H1 (cell line): Measurements from ENCODE around the gene DSCAM. TPM values are rescaled to one million over a fixed set of nuclear protein-coding genes. Genes with fewer than 3 reads are reported as not detected.

Experiments used
- CTCF ChIA-PET: fragments of 300-600 bp; sonication (Branson Sonifier 250); formaldehyde crosslinking; loops from one replicate; lab custom pipeline; 2021; ENCODE audit not compliant: partially characterized antibody; lab: Charles Lee
- POLR2A ChIA-PET: fragments of 300-600 bp; sonication (Branson Sonifier 250); formaldehyde crosslinking; loops from one replicate; lab custom pipeline; 2021; ENCODE audit warnings: inconsistent platforms; ENCODE audit not compliant: partially characterized antibody; lab: Charles Lee
- DNase-seq, 2 experiments: peaks; one replicate each; pipeline versions ENCODE4 v3.0.0 to v3.0.0-alpha.2; 2010 to 2022; ENCODE audit warnings: low spot score in 2 of 2, low read depth in 1 of 2, mixed read lengths in 1 of 2
- FAIRE-seq: peaks from 2 replicates; lab custom pipeline; 2011; peaks lifted over from hg19 to GRCh38; lab: Jason Lieb, UNC
- H2AFZ ChIP-seq: 2 replicates; pipeline ENCODE4 v1.8.1; 2012; ENCODE audit warnings: low read length, inconsistent platforms
- H2AK5ac ChIP-seq: 2 replicates; pipeline ENCODE4 v1.6.1; 2013; ENCODE audit warnings: low read depth, low read length
- H2BK120ac ChIP-seq: replicated peaks from 2 replicates; pipeline ENCODE3; 2013; ENCODE audit warnings: low read depth, low read length, inconsistent platforms
- H2BK12ac ChIP-seq: 2 replicates; pipeline ENCODE4 v1.6.1; 2013; ENCODE audit warnings: low read depth, low read length
- H2BK15ac ChIP-seq: 2 replicates; pipeline ENCODE4 v1.6.1; 2013; ENCODE audit warnings: low read length
- H2BK20ac ChIP-seq: 2 replicates; pipeline ENCODE4 v1.6.1; 2013; ENCODE audit warnings: low read length
- H2BK5ac ChIP-seq: 2 replicates; pipeline ENCODE4 v1.6.1; 2013; ENCODE audit warnings: low read depth, low read length
- H3K14ac ChIP-seq: 2 replicates; pipeline ENCODE4 v1.6.1; 2013; ENCODE audit warnings: inconsistent platforms; ENCODE audit not compliant: insufficient read length
- H3K18ac ChIP-seq: 2 replicates; pipeline ENCODE4 v1.6.1; 2013; ENCODE audit warnings: low read length; ENCODE audit errors: extremely low read depth
- H3K23ac ChIP-seq: 2 replicates; pipeline ENCODE4 v1.6.1; 2013; ENCODE audit warnings: inconsistent platforms; ENCODE audit not compliant: insufficient read length
- H3K23me2 ChIP-seq: 2 replicates; pipeline ENCODE4 v1.6.1; 2013; ENCODE audit warnings: low read depth, low read length
- H3K27ac ChIP-seq: 2 replicates; pipeline ENCODE4 v1.6.1; 2011; ENCODE audit warnings: low read depth, low read length, inconsistent platforms
- H3K27me3 ChIP-seq, 4 experiments: replicated peaks in 1 of 4; 1 replicate in 1 of 4; 2 replicates in 3 of 4; pipeline versions ENCODE4 v1.6.1 to v1.8.1; 2011 to 2013; ENCODE audit warnings: low read length in 3 of 4, mild to moderate bottlenecking in 3 of 4, inconsistent platforms in 2 of 4, mixed read lengths in 2 of 4, moderate library complexity in 1 of 4; ENCODE audit not compliant: control insufficient read depth in 3 of 4, insufficient read depth in 3 of 4; ENCODE audit errors: extremely low read depth in 1 of 4
- H3K36me3 ChIP-seq, 4 experiments: 2 replicates each; pipeline versions ENCODE4 v1.6.1 to v1.8.1; 2011 to 2013; ENCODE audit warnings: mild to moderate bottlenecking in 4 of 4, low read length in 3 of 4, moderate library complexity in 2 of 4, control low read depth in 1 of 4, inconsistent platforms in 1 of 4; ENCODE audit not compliant: insufficient read depth in 4 of 4, control insufficient read depth in 2 of 4
- H3K4ac ChIP-seq: replicated peaks from 2 replicates; pipeline ENCODE3; 2013; ENCODE audit warnings: low read length, low read depth, mixed read lengths, inconsistent platforms; ENCODE audit not compliant: insufficient read length
- H3K4me1 ChIP-seq, 4 experiments: replicated peaks in 1 of 4; 1 replicate in 1 of 4; 2 replicates in 3 of 4; pipeline versions ENCODE4 v1.6.1 to v1.8.1; 2011 to 2013; ENCODE audit warnings: low read length in 3 of 4, inconsistent platforms in 2 of 4, mixed read lengths in 1 of 4; ENCODE audit not compliant: insufficient read depth in 4 of 4, control insufficient read depth in 3 of 4
- H3K4me2 ChIP-seq, 2 experiments: 2 replicates each; pipeline versions ENCODE4 v1.6.1 to v1.8.1; 2011 to 2013; ENCODE audit warnings: low read depth in 2 of 2, low read length in 2 of 2, control low read depth in 1 of 2, inconsistent platforms in 1 of 2, mild to moderate bottlenecking in 1 of 2; ENCODE audit not compliant: insufficient read depth in 1 of 2
- H3K4me3 ChIP-seq, 4 experiments: fragments of 200-600, 300-600 bp in 1 of 4; sonication (generic), shearing (Covaris generic), sonication (Bioruptor Twin) in 1 of 4; 2 replicates each; pipeline versions ENCODE4 v1.5.1 to v1.8.1; 2011 to 2016; ENCODE audit warnings: low read length in 4 of 4, low read depth in 3 of 4, control low read depth in 2 of 4, inconsistent platforms in 2 of 4, mild to moderate bottlenecking in 2 of 4, mixed read lengths in 1 of 4, moderate library complexity in 1 of 4; ENCODE audit not compliant: insufficient read depth in 2 of 4; ENCODE audit errors: extremely low read depth in 1 of 4
- H3K56ac ChIP-seq: replicated peaks from 2 replicates; pipeline ENCODE3; 2013; ENCODE audit warnings: low read depth, mild to moderate bottlenecking, mixed read lengths, low read length, inconsistent platforms; ENCODE audit not compliant: insufficient read length
- H3K79me1 ChIP-seq: 2 replicates; pipeline ENCODE4 v1.6.1; 2013; ENCODE audit warnings: low read depth, low read length, control low read depth
- H3K79me2 ChIP-seq, 2 experiments: 2 replicates each; pipeline versions ENCODE4 v1.6.1 to v1.8.1; 2012 to 2013; ENCODE audit warnings: low read length in 2 of 2, mild to moderate bottlenecking in 2 of 2, inconsistent platforms in 1 of 2; ENCODE audit not compliant: insufficient read depth in 2 of 2, control insufficient read depth in 1 of 2
- H3K9ac ChIP-seq, 4 experiments: replicated peaks in 1 of 4; 1 replicate in 1 of 4; 2 replicates in 3 of 4; pipeline versions ENCODE4 v1.6.1 to v1.8.1; 2011 to 2013; ENCODE audit warnings: low read depth in 3 of 4, low read length in 3 of 4, control low read depth in 2 of 4, mild to moderate bottlenecking in 2 of 4, moderate library complexity in 2 of 4, inconsistent platforms in 1 of 4; ENCODE audit errors: extremely low read depth in 1 of 4
- H3K9me3 ChIP-seq, 2 experiments: 2 replicates each; pipeline versions ENCODE4 v1.6.1 to v1.8.1; 2012 to 2013; ENCODE audit warnings: mild to moderate bottlenecking in 2 of 2, moderate library complexity in 2 of 2, control low read depth in 1 of 2, inconsistent platforms in 1 of 2, low read depth in 1 of 2, low read length in 1 of 2, mixed read lengths in 1 of 2; ENCODE audit not compliant: insufficient read depth in 2 of 2
- H4K20me1 ChIP-seq, 2 experiments: replicated peaks in 1 of 2; 2 replicates each; pipeline versions ENCODE3 to v1.8.1; 2011 to 2013; ENCODE audit warnings: inconsistent platforms in 2 of 2, low read length in 2 of 2, mild to moderate bottlenecking in 1 of 2; ENCODE audit not compliant: insufficient read depth in 2 of 2, control insufficient read depth in 1 of 2
- H4K5ac ChIP-seq: 2 replicates; pipeline ENCODE4 v1.6.1; 2013; ENCODE audit warnings: low read length, low read depth, mixed read lengths, inconsistent platforms; ENCODE audit not compliant: insufficient read length
- H4K8ac ChIP-seq: 2 replicates; pipeline ENCODE4 v1.8.0; 2013; ENCODE audit warnings: mild to moderate bottlenecking, moderate library complexity, low read length, inconsistent platforms; ENCODE audit not compliant: insufficient read depth; ENCODE audit errors: extremely low read depth
- H4K91ac ChIP-seq: replicated peaks from 2 replicates; pipeline ENCODE3; 2013; ENCODE audit warnings: low read length, mixed read lengths, inconsistent platforms; ENCODE audit not compliant: insufficient read length
- CBX5 ChIP-seq: fragments of 300-800, 300-1000 bp; sonication (generic); IDR thresholded peaks from 2 replicates; pipeline ENCODE4 v1.7.1; 2016; ENCODE audit warnings: antibody characterized with exemption, low read length, low read depth
- CEBPB ChIP-seq: IDR thresholded peaks from 2 replicates; pipeline ENCODE4 v1.6.1; 2012; ENCODE audit warnings: low read depth, low read length
- CREB1 ChIP-seq: IDR thresholded peaks from 2 replicates; pipeline ENCODE4 v1.6.1; 2012; ENCODE audit warnings: inconsistent platforms
- CTBP2 ChIP-seq: IDR thresholded peaks from 2 replicates; pipeline ENCODE4 v1.7.0; 2011; ENCODE audit warnings: borderline replicate concordance, mild to moderate bottlenecking, moderate library complexity, mixed read lengths, low read length; ENCODE audit not compliant: insufficient read depth, insufficient read length
- FOSL1 ChIP-seq: IDR thresholded peaks from 2 replicates; pipeline ENCODE4 v1.6.1; 2011; ENCODE audit warnings: mild to moderate bottlenecking, low read depth, low read length, moderate library complexity; ENCODE audit not compliant: insufficient read depth
- GABPA ChIP-seq: IDR thresholded peaks from 2 replicates; pipeline ENCODE4 v1.6.1; 2011; ENCODE audit warnings: mild to moderate bottlenecking, low read length, moderate library complexity, borderline replicate concordance; ENCODE audit not compliant: insufficient read depth
- KDM1A ChIP-seq: fragments of 200-600, 300-600 bp; sonication (generic); IDR thresholded peaks from 2 replicates; pipeline ENCODE4 v1.7.1; 2016; ENCODE audit warnings: mild to moderate bottlenecking, low read length, borderline replicate concordance
- SP1 ChIP-seq: IDR thresholded peaks from 2 replicates; pipeline ENCODE4 v1.6.1; 2011; ENCODE audit warnings: low read depth, low read length
- TAF1 ChIP-seq: IDR thresholded peaks from 2 replicates; pipeline ENCODE4 v1.6.1; 2011; ENCODE audit warnings: mild to moderate bottlenecking, low read depth, low read length
- TCF12 ChIP-seq: IDR thresholded peaks from 2 replicates; pipeline ENCODE4 v1.6.1; 2011; ENCODE audit warnings: low read depth, mild to moderate bottlenecking, low read length
- TEAD4 ChIP-seq: IDR thresholded peaks from 2 replicates; pipeline ENCODE4 v1.6.1; 2012; ENCODE audit warnings: low read depth, low read length, inconsistent platforms, mixed read lengths
- WGBS, 2 experiments: shearing (Covaris generic) in 1 of 2; methylation state at CpG; one replicate each; pipeline versions ENCODE4 v1.1.6 to v1.1.7; 2013 to 2015; ENCODE audit warnings: low lambda C conversion rate in 2 of 2, mixed read lengths in 2 of 2, inconsistent platforms in 1 of 2, low coverage in 1 of 2, missing lambda C conversion rate in 1 of 2; ENCODE audit not compliant: insufficient replicate concordance in 2 of 2, insufficient coverage in 1 of 2, insufficient read length in 1 of 2; ENCODE audit errors: extremely low coverage in 1 of 2, missing lambda C conversion rate in 1 of 2; 5-methylcytosine and 5-hydroxymethylcytosine counted together
- polyA plus RNA-seq, 7 experiments: library from polyadenylated mRNA; depleted of rRNA in 3 of 7; stranded (reverse) in 5 of 7; unstranded in 2 of 7; fragments of >200 nt in 5 of 7; fragments of 200-250 nt in 2 of 7; gene quantifications; 1 replicate in 5 of 7; 2 replicates in 1 of 7; 4 replicates in 1 of 7; pipeline versions ENCODE4 v1.2.1 to v1.2.3, GENCODE V29; 2011 to 2013; ENCODE audit warnings: missing spikeins in 2 of 7, mixed read lengths in 2 of 7
- total RNA-seq: library from RNA; stranded (reverse); fragmentation: NEBNext Ultra II Directional; extraction: Animal tissue kit (Norgen Biotek cat#: 25700); gene quantifications from 2 replicates; pipeline ENCODE4 v1.2.1, GENCODE V29; 2021
- TF ChIP-seq, protein P1 (sequence below): IDR thresholded peaks from 2 replicates; pipeline ENCODE4 v1.6.1; 2012; ENCODE audit warnings: inconsistent platforms

Gene DSCAM
- total and polyA plus RNA-seq, 2 of the 8 experiments (the other 6 are each of a cell fraction or from before 2014, with no cell fraction given), result 0.02 to 0.15 TPM

DNA sequence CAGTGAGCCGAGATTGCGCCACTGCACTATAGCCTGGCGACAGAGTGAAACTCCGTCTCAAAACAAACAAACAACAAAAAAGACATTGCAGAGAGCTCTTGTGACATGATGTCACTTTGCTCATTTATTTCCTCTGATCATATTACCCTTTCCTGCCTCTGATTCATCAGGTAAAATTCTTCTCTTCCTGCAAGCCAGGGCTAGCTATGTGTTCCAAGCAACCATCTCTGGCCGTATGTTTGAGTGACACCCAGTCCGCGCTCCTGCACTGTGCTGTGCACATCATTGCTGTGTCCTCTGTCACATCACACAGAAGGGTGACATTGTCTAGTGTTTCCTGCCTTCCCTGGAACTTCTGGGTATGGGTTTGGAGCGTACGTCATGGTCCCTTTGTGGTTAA lies 728.4 kb downstream of the DSCAM start:
- H2BK120ac ChIP-seq, result no peak overlapping the region
- no peak for FAIRE-seq
- POLR2A ChIA-PET, result no interaction called here
- H2AK5ac ChIP-seq, result no peak overlapping the region
- H3K4me1 ChIP-seq, result no peaks in the 10 kb centered on the region
- CTCF ChIA-PET, result interaction anchor here (0.9 to 9.0 kb wide), 4 partner anchors 76 to 250 kb away, joined by 3 to 116 read pairs (median 9); partner anchors contain the start of gene PCP4
- H3K4ac ChIP-seq, result no peak overlapping the region
- H3K18ac ChIP-seq, result no peak overlapping the region
- no peaks in the 10 kb centered on the region for H3K79me2 ChIP-seq
- H3K56ac ChIP-seq, result no peak overlapping the region
- H3K79me1 ChIP-seq, result no peaks in the 10 kb centered on the region
- no peak overlapping the region for H2BK20ac ChIP-seq
- H3K27me3 ChIP-seq, result no peaks in the 10 kb centered on the region
- H4K5ac ChIP-seq, result no peak overlapping the region
- H2BK15ac ChIP-seq, result no peak overlapping the region
- H3K36me3 ChIP-seq, result no peaks in the 10 kb centered on the region
- H4K8ac ChIP-seq, result no peak overlapping the region
- no peak overlapping the region for H3K4me2 ChIP-seq
- H3K23me2 ChIP-seq, result no peaks in the 10 kb centered on the region; the same call in 1 of the 2 replicates
- H3K14ac ChIP-seq, result no peak overlapping the region
- no peak overlapping the region for H3K27ac ChIP-seq
- no peak for DNase-seq
- H2AFZ ChIP-seq, result no peak overlapping the region
- no peak overlapping the region for H3K4me3 ChIP-seq
- H3K9ac ChIP-seq, result no peak overlapping the region
- H3K9me3 ChIP-seq, result no peaks in the 10 kb centered on the region
- no peak overlapping the region for H2BK12ac ChIP-seq
- H3K23ac ChIP-seq, result no peak overlapping the region
- H2BK5ac ChIP-seq, result no peak overlapping the region
- no peaks in the 10 kb centered on the region for H4K20me1 ChIP-seq
- TF ChIP-seq KDM1A, result no peak
- TF ChIP-seq TAF1, result no peak
- TF ChIP-seq SP1, result no peak
- TF ChIP-seq GABPA, result no peak
- TF ChIP-seq FOSL1, result no peak
- no peak for TF ChIP-seq TEAD4
- no peak for TF ChIP-seq CEBPB
- TF ChIP-seq, protein P1, sequence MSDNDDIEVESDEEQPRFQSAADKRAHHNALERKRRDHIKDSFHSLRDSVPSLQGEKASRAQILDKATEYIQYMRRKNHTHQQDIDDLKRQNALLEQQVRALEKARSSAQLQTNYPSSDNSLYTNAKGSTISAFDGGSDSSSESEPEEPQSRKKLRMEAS, result no peak
- no peak for TF ChIP-seq CBX5
- TF ChIP-seq TCF12, result no peak
- TF ChIP-seq CTBP2, result no peak
- no peak for TF ChIP-seq CREB1
- TF ChIP-seq, all 59 proteins: peak for 0
- no peak overlapping the region for H4K91ac ChIP-seq
- WGBS, 2 experiments, result 91% methylated on average over 9 of the region's 9 CpGs; no CpG with 5 or more reads in 1 of the 2 experiments
